Endodermal cell (in vitro differentiated cells): ENCODE data around the gene UNC5B. TPM values are rescaled to one million over a fixed set of nuclear protein-coding genes. Genes with fewer than 3 reads are reported as not detected.

Experiments
- DNase-seq: peaks from one replicate; pipeline ENCODE4 v3.0.0-alpha.2; 2017
- H3K27ac ChIP-seq: 2 replicates; pipeline ENCODE4 v1.5.1; 2013; ENCODE audit warnings: mild to moderate bottlenecking, low read depth, low read length, moderate library complexity
- H3K27me3 ChIP-seq: 2 replicates; pipeline ENCODE4 v1.6.1; 2013; ENCODE audit warnings: mild to moderate bottlenecking, low read length, moderate library complexity; ENCODE audit not compliant: insufficient read depth, control insufficient read depth, poor library complexity, severe bottlenecking
- H3K36me3 ChIP-seq: 2 replicates; pipeline ENCODE4 v1.7.0; 2013; ENCODE audit warnings: mild to moderate bottlenecking, low read length, moderate library complexity; ENCODE audit not compliant: control insufficient read depth, insufficient read depth
- H3K4me1 ChIP-seq: one replicate; pipeline ENCODE4 v1.7.0; 2013; ENCODE audit warnings: low read length; ENCODE audit not compliant: control insufficient read depth, insufficient read depth
- H3K4me3 ChIP-seq: 2 replicates; pipeline ENCODE4 v1.5.1; 2013; ENCODE audit warnings: mild to moderate bottlenecking, low read length, moderate library complexity
- H3K9ac ChIP-seq: 2 replicates; pipeline ENCODE4 v1.6.1; 2013; ENCODE audit warnings: mild to moderate bottlenecking, low read length, moderate library complexity; ENCODE audit not compliant: poor library complexity, severe bottlenecking; ENCODE audit errors: extremely low read depth
- H3K9me3 ChIP-seq: 2 replicates; pipeline ENCODE4 v1.6.1; 2013; ENCODE audit warnings: mild to moderate bottlenecking, low read length, moderate library complexity; ENCODE audit not compliant: control insufficient read depth
- H3K27ac Mint-ChIP-seq: 2 replicates; pipeline ENCODE4 v1.8.0; 2020; ENCODE audit warnings: mixed read lengths
- H3K27me3 Mint-ChIP-seq: 2 replicates; pipeline ENCODE4 v1.8.0; 2021; ENCODE audit warnings: mild to moderate bottlenecking, mixed read lengths; ENCODE audit not compliant: insufficient read depth
- H3K36me3 Mint-ChIP-seq: 2 replicates; pipeline ENCODE4 v1.8.0; 2020; ENCODE audit warnings: low read depth, mixed read lengths
- H3K4me1 Mint-ChIP-seq: 2 replicates; pipeline ENCODE4 v1.8.0; 2020; ENCODE audit warnings: mixed read lengths
- H3K4me3 Mint-ChIP-seq: 2 replicates; pipeline ENCODE4 v1.8.0; 2020; ENCODE audit warnings: mild to moderate bottlenecking, moderate library complexity, mixed read lengths
- H3K9me3 Mint-ChIP-seq: 2 replicates; pipeline ENCODE4 v1.8.0; 2020; ENCODE audit warnings: mild to moderate bottlenecking, mixed read lengths
- whole genome bisulfite sequencing, 2 experiments: methylation state at CpG; one replicate each; pipeline versions ENCODE4 v1.1.5 to v1.1.7; 2013; ENCODE audit warnings: missing lambda C conversion rate in 2 of 2, mixed read lengths in 1 of 2; ENCODE audit not compliant: insufficient coverage in 1 of 2, insufficient read length in 1 of 2; 5-methylcytosine and 5-hydroxymethylcytosine counted together
- total RNA-seq, 2 donors: library from RNA; stranded (reverse); fragmentation: NEBNext Ultra II Directional in 1 of 2; extraction: Animal tissue kit (Norgen Biotek cat#: 25700) in 1 of 2; gene quantifications; 2 replicates in 1 of 2; 3 replicates in 1 of 2; pipeline ENCODE4 v1.2.1, GENCODE V29; 2021
- TF ChIP-seq, protein P1 (sequence below): fragments of 200-600 bp; sonication (generic); conservative IDR thresholded peaks from 2 replicates; pipeline ENCODE4 v1.5.0; 2021; ENCODE audit warnings: antibody characterized with exemption, mild to moderate bottlenecking

Gene UNC5B
- total RNA-seq, 2 donors from 2014 or later: 9.7 to 14.5 TPM

DNA sequence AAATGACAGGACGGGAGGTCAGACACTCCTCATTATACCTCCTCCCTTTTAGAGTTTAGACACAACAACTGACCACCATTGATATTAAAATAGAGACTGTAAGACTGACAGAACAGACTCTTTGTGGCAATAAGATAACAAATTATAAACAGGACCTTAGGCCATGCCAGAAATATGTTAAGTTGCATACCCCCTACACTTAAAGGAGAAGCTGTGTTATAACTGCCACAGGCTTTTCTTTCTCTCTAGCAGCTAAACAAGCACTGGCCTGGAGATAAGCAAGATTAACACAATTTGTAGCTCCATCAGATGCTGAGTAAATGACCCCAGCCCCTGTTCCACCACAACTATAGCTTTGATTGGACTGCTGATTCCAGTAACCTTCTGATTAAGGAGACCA lies 10.5 kb upstream of the UNC5B start:
- H3K36me3 Mint-ChIP-seq: no peaks in the 10 kb centered on the region
- no peak overlapping the region for H3K9ac ChIP-seq
- H3K27ac ChIP-seq: no peak overlapping the region
- 86% methylated on average over 1 of the region's 1 CpG; no CpG with 5 or more reads in 1 of the 2 experiments for WGBS, 2 experiments
- peaks cover 22% of the 10 kb centered on the region for H3K9me3 ChIP-seq
- H3K27ac Mint-ChIP-seq: no peak overlapping the region
- H3K4me3 ChIP-seq: no peak overlapping the region
- H3K27me3 Mint-ChIP-seq: no peaks in the 10 kb centered on the region
- H3K4me1 Mint-ChIP-seq: peaks cover 32% of the 10 kb centered on the region
- H3K27me3 ChIP-seq: no peaks in the 10 kb centered on the region
- TF ChIP-seq, protein P1, sequence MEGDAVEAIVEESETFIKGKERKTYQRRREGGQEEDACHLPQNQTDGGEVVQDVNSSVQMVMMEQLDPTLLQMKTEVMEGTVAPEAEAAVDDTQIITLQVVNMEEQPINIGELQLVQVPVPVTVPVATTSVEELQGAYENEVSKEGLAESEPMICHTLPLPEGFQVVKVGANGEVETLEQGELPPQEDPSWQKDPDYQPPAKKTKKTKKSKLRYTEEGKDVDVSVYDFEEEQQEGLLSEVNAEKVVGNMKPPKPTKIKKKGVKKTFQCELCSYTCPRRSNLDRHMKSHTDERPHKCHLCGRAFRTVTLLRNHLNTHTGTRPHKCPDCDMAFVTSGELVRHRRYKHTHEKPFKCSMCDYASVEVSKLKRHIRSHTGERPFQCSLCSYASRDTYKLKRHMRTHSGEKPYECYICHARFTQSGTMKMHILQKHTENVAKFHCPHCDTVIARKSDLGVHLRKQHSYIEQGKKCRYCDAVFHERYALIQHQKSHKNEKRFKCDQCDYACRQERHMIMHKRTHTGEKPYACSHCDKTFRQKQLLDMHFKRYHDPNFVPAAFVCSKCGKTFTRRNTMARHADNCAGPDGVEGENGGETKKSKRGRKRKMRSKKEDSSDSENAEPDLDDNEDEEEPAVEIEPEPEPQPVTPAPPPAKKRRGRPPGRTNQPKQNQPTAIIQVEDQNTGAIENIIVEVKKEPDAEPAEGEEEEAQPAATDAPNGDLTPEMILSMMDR: no peak
- H3K4me3 Mint-ChIP-seq: no peak overlapping the region
- no peak for DNase-seq
- H3K36me3 ChIP-seq: no peaks in the 10 kb centered on the region
- peaks cover 17% of the 10 kb centered on the region for H3K9me3 Mint-ChIP-seq
- H3K4me1 ChIP-seq: peaks cover 7% of the 10 kb centered on the region

DNA sequence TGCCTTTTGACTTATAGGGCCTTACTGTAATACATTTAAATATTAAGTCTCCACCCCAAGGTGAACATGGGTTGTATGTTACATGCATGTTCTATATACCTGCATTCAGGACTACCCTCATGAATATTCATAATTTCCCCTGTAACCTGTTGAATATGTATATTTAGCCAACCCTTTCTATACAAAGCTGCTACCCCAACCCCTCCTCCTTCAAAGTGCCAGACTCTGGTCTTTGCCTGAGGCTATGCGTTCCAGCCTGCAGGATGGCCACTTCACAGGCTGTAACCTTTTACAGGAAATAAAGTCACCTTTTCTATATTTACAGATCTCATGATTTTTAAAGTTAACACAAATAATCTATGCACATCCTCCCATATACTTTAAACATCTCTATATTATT lies 10.1 kb upstream of the UNC5B start:
- Histone ChIP-seq H3K4me3 (no peak overlapping the region), H3K36me3 (no peaks in the 10 kb centered on the region), H3K27ac (no peak overlapping the region), H3K9ac (no peak overlapping the region), H3K27me3 (no peaks in the 10 kb centered on the region), H3K4me1 (peaks cover 7% of the 10 kb centered on the region), H3K9me3 (peaks cover 18% of the 10 kb centered on the region)
- Mint-ChIP-seq H3K27ac (no peak overlapping the region), H3K4me1 (peaks cover 32% of the 10 kb centered on the region), H3K36me3 (no peaks in the 10 kb centered on the region), H3K4me3 (no peak overlapping the region), H3K27me3 (no peaks in the 10 kb centered on the region), H3K9me3 (peaks cover 12% of the 10 kb centered on the region)
- TF ChIP-seq, protein P1: no peak
- DNase-seq: no peak
- WGBS, 2 experiments: 82 to 89% methylated on average over 1 of the region's 1 CpG

DNA sequence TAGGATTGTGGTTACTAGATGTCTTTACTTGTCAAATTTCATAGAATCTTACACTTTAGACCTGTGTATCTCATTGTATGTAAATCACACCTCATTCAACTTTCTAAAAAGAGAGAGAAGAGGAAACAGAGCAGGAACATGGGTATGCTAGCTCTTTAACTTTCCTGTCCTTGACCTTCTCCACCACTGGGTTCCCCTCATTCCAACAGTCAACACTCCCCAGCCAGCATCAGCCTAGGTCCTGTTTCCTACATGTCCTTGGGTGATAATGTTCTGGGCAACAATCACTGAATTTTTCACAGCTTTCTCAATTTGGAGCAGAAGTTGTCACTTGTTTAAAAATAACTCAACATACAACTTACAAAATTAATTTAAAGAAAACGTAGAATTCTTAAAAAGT lies 9.2 kb upstream of the UNC5B start:
- DNase-seq: no peak
- no peak overlapping the region for H3K9ac ChIP-seq
- Mint-ChIP-seq H3K36me3 (no peaks in the 10 kb centered on the region), H3K27ac (no peak overlapping the region), H3K9me3 (peaks cover 9% of the 10 kb centered on the region), H3K4me1 (peaks cover 32% of the 10 kb centered on the region), H3K27me3 (no peaks in the 10 kb centered on the region), H3K4me3 (no peak overlapping the region)
- H3K36me3 ChIP-seq: no peaks in the 10 kb centered on the region
- peaks cover 7% of the 10 kb centered on the region for H3K4me1 ChIP-seq
- H3K4me3 ChIP-seq: no peak overlapping the region
- whole genome bisulfite sequencing, 2 experiments: 94 to 100% methylated on average over 1 of the region's 1 CpG
- H3K9me3 ChIP-seq: peaks cover 11% of the 10 kb centered on the region
- H3K27ac ChIP-seq: no peak overlapping the region
- no peaks in the 10 kb centered on the region for H3K27me3 ChIP-seq
- TF ChIP-seq, protein P1: no peak
